GM12801 (cell line): ENCODE results near the gene TMEM222.

Source experiments
- CTCF ChIP-seq: IDR thresholded peaks from one replicate; pipeline ENCODE4 v1.5.1; 2011; ENCODE audit warnings: control low read depth; ENCODE audit not compliant: insufficient read length; ENCODE audit errors: extremely low read depth

The TMEM222 gene

GRCh38 chr1:27314737-27315136, 7.2 kb upstream of the TMEM222 start:
- TF ChIP-seq CTCF = no peak

GRCh38 chr1:27316860-27317259, 5.1 kb upstream of the TMEM222 start:
- TF ChIP-seq CTCF = no peak

GRCh38 chr1:27318136-27318535, 3.8 kb upstream of the TMEM222 start:
- no peak for TF ChIP-seq CTCF

- TF ChIP-seq CTCF = no peak
Observed at GRCh38 chr1:27318596-27318995, 3.4 kb upstream of the TMEM222 start.

- TF ChIP-seq CTCF = no peak
Observed at GRCh38 chr1:27322569-27323240, 742 bp downstream of the TMEM222 start.

GRCh38 chr1:27325286-27325685, 3.3 kb downstream of the TMEM222 start:
- no peak for TF ChIP-seq CTCF

- TF ChIP-seq CTCF = no peak
Observed at GRCh38 chr1:27327964-27328363, 6.0 kb downstream of the TMEM222 start.
